Endodermal cell (in vitro differentiated cells): ENCODE measurements around the gene DSG1. TPM values are rescaled to one million over a fixed set of nuclear protein-coding genes. Genes with fewer than 3 reads are reported as not detected.
"Not testable (repeated sequence)": the region's sequence is repeated elsewhere in the genome, so short reads cannot be mapped to it uniquely, and the experiment has no call there.

Experiments used
- DNase-seq: peaks from one replicate; pipeline ENCODE4 v3.0.0-alpha.2; 2017
- H3K27ac ChIP-seq: 2 replicates; pipeline ENCODE4 v1.5.1; 2013; ENCODE audit warnings: mild to moderate bottlenecking, low read depth, low read length, moderate library complexity
- H3K27me3 ChIP-seq: 2 replicates; pipeline ENCODE4 v1.6.1; 2013; ENCODE audit warnings: mild to moderate bottlenecking, low read length, moderate library complexity; ENCODE audit not compliant: insufficient read depth, control insufficient read depth, poor library complexity, severe bottlenecking
- H3K36me3 ChIP-seq: 2 replicates; pipeline ENCODE4 v1.7.0; 2013; ENCODE audit warnings: mild to moderate bottlenecking, low read length, moderate library complexity; ENCODE audit not compliant: control insufficient read depth, insufficient read depth
- H3K4me1 ChIP-seq: one replicate; pipeline ENCODE4 v1.7.0; 2013; ENCODE audit warnings: low read length; ENCODE audit not compliant: control insufficient read depth, insufficient read depth
- H3K4me3 ChIP-seq: 2 replicates; pipeline ENCODE4 v1.5.1; 2013; ENCODE audit warnings: mild to moderate bottlenecking, low read length, moderate library complexity
- H3K9ac ChIP-seq: 2 replicates; pipeline ENCODE4 v1.6.1; 2013; ENCODE audit warnings: mild to moderate bottlenecking, low read length, moderate library complexity; ENCODE audit not compliant: poor library complexity, severe bottlenecking; ENCODE audit errors: extremely low read depth
- H3K9me3 ChIP-seq: 2 replicates; pipeline ENCODE4 v1.6.1; 2013; ENCODE audit warnings: mild to moderate bottlenecking, low read length, moderate library complexity; ENCODE audit not compliant: control insufficient read depth
- H3K27ac Mint-ChIP-seq: 2 replicates; pipeline ENCODE4 v1.8.0; 2020; ENCODE audit warnings: mixed read lengths
- H3K27me3 Mint-ChIP-seq: 2 replicates; pipeline ENCODE4 v1.8.0; 2021; ENCODE audit warnings: mild to moderate bottlenecking, mixed read lengths; ENCODE audit not compliant: insufficient read depth
- H3K36me3 Mint-ChIP-seq: 2 replicates; pipeline ENCODE4 v1.8.0; 2020; ENCODE audit warnings: low read depth, mixed read lengths
- H3K4me1 Mint-ChIP-seq: 2 replicates; pipeline ENCODE4 v1.8.0; 2020; ENCODE audit warnings: mixed read lengths
- H3K4me3 Mint-ChIP-seq: 2 replicates; pipeline ENCODE4 v1.8.0; 2020; ENCODE audit warnings: mild to moderate bottlenecking, moderate library complexity, mixed read lengths
- H3K9me3 Mint-ChIP-seq: 2 replicates; pipeline ENCODE4 v1.8.0; 2020; ENCODE audit warnings: mild to moderate bottlenecking, mixed read lengths
- CTCF ChIP-seq: fragments of 200-600 bp; sonication (generic); conservative IDR thresholded peaks from 2 replicates; pipeline ENCODE4 v1.5.0; 2021; ENCODE audit warnings: antibody characterized with exemption, mild to moderate bottlenecking
- WGBS, 2 experiments: methylation state at CpG; one replicate each; pipeline versions ENCODE4 v1.1.5 to v1.1.7; 2013; ENCODE audit warnings: missing lambda C conversion rate in 2 of 2, mixed read lengths in 1 of 2; ENCODE audit not compliant: insufficient coverage in 1 of 2, insufficient read length in 1 of 2; 5-methylcytosine and 5-hydroxymethylcytosine counted together
- total RNA-seq, 2 donors: library from RNA; stranded (reverse); fragmentation: NEBNext Ultra II Directional in 1 of 2; extraction: Animal tissue kit (Norgen Biotek cat#: 25700) in 1 of 2; gene quantifications; 2 replicates in 1 of 2; 3 replicates in 1 of 2; pipeline ENCODE4 v1.2.1, GENCODE V29; 2021

Gene DSG1
- total RNA-seq, 2 donors from 2014 or later, result not detected

DNA sequence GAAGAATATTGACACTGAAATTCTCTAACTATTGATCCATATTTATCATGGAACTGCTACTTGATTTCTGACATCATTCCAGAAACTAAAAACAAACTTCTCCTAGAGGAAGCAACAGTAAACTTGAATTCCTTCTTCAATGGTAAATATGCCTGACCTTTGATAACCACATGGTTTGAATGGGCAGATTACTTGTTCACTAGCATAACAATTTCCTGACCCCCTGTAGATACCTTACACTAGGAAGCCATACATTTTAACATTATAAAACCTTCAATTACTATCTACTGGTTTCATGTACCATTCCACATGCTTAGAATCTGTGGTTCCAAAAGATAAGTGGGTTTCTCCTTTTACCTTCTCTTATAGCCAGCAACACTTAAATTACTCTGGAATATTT lies 36.5 kb upstream of the DSG1 start:
- Mint-ChIP-seq H3K27ac (no peak overlapping the region), H3K27me3 (no peaks in the 10 kb centered on the region), H3K36me3 (peaks cover 9% of the 10 kb centered on the region), H3K4me3 (no peak overlapping the region), H3K9me3 (peaks cover 22% of the 10 kb centered on the region), H3K4me1 (peaks cover 2% of the 10 kb centered on the region)
- Histone ChIP-seq H3K9ac (no peak overlapping the region), H3K4me1 (no peaks in the 10 kb centered on the region), H3K4me3 (no peak overlapping the region), H3K9me3 (no peaks in the 10 kb centered on the region), H3K27ac (no peak overlapping the region), H3K27me3 (no peaks in the 10 kb centered on the region), H3K36me3 (no peaks in the 10 kb centered on the region)
- no peak for DNase-seq
- no peak for TF ChIP-seq CTCF

DNA sequence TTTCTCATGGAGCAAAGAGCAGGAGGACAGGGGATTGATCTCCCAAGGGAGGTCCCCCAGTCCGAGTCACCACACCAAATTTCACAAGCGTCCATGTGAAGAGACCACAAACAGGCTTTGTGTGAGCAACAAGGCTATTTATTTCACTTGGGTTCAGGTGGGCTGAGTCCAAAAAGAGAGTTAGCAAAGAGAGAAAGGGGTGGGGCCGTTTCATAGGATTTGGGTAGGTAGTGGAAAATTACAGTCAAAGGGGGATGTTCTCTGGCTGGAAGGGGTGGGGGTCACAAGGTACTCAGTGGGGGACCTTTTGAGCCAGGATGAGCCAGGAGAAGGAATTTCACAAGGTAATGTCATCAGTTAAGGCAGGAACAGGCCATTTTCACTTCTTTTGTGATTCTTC lies 28.5 kb upstream of the DSG1 start:
- H3K9ac ChIP-seq, H3K4me1 Mint-ChIP-seq, H3K4me3 Mint-ChIP-seq, H3K36me3 ChIP-seq, H3K4me3 ChIP-seq, H3K27me3 Mint-ChIP-seq, H3K4me1 ChIP-seq, H3K27me3 ChIP-seq, H3K27ac Mint-ChIP-seq, H3K27ac ChIP-seq: not testable (repeated sequence)
- 55% methylated on average over 3 of the region's 3 CpGs; no CpG with 5 or more reads in 1 of the 2 experiments for WGBS, 2 experiments
- peaks cover 17% of the 10 kb centered on the region for H3K9me3 ChIP-seq
- peaks cover 59% of the 10 kb centered on the region for H3K9me3 Mint-ChIP-seq
- peaks cover 15% of the 10 kb centered on the region for H3K36me3 Mint-ChIP-seq
- DNase-seq, result peak; percentile 58

GRCh38 chr18:31291688-31292087 lies 26.3 kb upstream of the DSG1 start:
- peaks cover 13% of the 10 kb centered on the region for H3K36me3 Mint-ChIP-seq
- H3K9me3 Mint-ChIP-seq, result peaks cover 50% of the 10 kb centered on the region
- H3K36me3 ChIP-seq, result no peaks in the 10 kb centered on the region
- no peaks in the 10 kb centered on the region for H3K27me3 Mint-ChIP-seq
- H3K27ac ChIP-seq, result no peak overlapping the region
- DNase-seq, result no peak
- H3K4me3 Mint-ChIP-seq, result no peak overlapping the region
- no peaks in the 10 kb centered on the region for H3K27me3 ChIP-seq
- H3K27ac Mint-ChIP-seq, result no peak overlapping the region
- no peak overlapping the region for H3K4me3 ChIP-seq
- TF ChIP-seq CTCF, result no peak
- H3K4me1 ChIP-seq, result no peaks in the 10 kb centered on the region
- no peaks in the 10 kb centered on the region for H3K4me1 Mint-ChIP-seq
- peaks cover 17% of the 10 kb centered on the region for H3K9me3 ChIP-seq
- H3K9ac ChIP-seq, result no peak overlapping the region

DNA sequence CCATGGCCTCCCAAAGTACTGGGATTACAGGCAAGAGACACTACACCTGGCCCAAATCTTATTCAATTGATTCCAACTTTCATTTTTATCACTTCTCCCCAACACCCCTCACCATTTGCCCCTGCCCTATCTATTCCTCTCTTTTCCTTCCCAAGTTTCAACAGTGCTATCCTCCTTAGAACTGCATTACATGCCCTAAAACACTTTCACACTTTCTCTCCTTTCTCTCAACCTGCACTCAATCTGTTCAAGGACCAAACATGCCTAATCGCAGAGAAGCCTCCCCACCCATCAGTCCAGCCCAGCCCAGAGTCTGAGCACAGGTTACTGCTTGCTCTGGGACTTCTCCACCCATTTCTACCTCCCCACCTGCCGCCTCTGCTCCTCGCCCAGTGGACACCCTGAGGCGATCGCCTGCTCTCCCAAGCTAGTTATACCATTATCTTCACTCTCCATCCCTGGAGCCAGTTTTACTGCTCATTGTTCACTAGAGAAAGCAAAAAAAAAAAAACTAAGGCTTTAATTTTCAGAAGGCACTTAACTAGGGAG lies 23.7 kb upstream of the DSG1 start:
- Mint-ChIP-seq H3K4me1 (no peaks in the 10 kb centered on the region), H3K27ac (no peak overlapping the region)

More for the DNA sequence above, 23.7 kb upstream of the DSG1 start:
- 89 to 100% methylated on average over 1 to 5 of the region's 5 CpGs for WGBS, 2 experiments
- no peaks in the 10 kb centered on the region for H3K27me3 Mint-ChIP-seq
- no peak overlapping the region for H3K4me3 Mint-ChIP-seq
- Histone ChIP-seq H3K9me3 (peaks cover 17% of the 10 kb centered on the region), H3K36me3 (no peaks in the 10 kb centered on the region), H3K27me3 (no peaks in the 10 kb centered on the region), H3K27ac (no peak overlapping the region), H3K4me3 (no peak overlapping the region), H3K4me1 (no peaks in the 10 kb centered on the region), H3K9ac (no peak overlapping the region)
- H3K36me3 Mint-ChIP-seq, result peaks cover 8% of the 10 kb centered on the region
- no peak for DNase-seq
- no peak for TF ChIP-seq CTCF
- H3K9me3 Mint-ChIP-seq, result peaks cover 37% of the 10 kb centered on the region
